ENCODE data around the gene PGLYRP2. TPM values are rescaled to one million over a fixed set of nuclear protein-coding genes. Genes with fewer than 3 reads are reported as not detected.

The PGLYRP2 gene, protein sequence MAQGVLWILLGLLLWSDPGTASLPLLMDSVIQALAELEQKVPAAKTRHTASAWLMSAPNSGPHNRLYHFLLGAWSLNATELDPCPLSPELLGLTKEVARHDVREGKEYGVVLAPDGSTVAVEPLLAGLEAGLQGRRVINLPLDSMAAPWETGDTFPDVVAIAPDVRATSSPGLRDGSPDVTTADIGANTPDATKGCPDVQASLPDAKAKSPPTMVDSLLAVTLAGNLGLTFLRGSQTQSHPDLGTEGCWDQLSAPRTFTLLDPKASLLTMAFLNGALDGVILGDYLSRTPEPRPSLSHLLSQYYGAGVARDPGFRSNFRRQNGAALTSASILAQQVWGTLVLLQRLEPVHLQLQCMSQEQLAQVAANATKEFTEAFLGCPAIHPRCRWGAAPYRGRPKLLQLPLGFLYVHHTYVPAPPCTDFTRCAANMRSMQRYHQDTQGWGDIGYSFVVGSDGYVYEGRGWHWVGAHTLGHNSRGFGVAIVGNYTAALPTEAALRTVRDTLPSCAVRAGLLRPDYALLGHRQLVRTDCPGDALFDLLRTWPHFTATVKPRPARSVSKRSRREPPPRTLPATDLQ
- total RNA-seq (ENCODE audit: low replicate concordance): not detected in 2 replicates

DNA sequence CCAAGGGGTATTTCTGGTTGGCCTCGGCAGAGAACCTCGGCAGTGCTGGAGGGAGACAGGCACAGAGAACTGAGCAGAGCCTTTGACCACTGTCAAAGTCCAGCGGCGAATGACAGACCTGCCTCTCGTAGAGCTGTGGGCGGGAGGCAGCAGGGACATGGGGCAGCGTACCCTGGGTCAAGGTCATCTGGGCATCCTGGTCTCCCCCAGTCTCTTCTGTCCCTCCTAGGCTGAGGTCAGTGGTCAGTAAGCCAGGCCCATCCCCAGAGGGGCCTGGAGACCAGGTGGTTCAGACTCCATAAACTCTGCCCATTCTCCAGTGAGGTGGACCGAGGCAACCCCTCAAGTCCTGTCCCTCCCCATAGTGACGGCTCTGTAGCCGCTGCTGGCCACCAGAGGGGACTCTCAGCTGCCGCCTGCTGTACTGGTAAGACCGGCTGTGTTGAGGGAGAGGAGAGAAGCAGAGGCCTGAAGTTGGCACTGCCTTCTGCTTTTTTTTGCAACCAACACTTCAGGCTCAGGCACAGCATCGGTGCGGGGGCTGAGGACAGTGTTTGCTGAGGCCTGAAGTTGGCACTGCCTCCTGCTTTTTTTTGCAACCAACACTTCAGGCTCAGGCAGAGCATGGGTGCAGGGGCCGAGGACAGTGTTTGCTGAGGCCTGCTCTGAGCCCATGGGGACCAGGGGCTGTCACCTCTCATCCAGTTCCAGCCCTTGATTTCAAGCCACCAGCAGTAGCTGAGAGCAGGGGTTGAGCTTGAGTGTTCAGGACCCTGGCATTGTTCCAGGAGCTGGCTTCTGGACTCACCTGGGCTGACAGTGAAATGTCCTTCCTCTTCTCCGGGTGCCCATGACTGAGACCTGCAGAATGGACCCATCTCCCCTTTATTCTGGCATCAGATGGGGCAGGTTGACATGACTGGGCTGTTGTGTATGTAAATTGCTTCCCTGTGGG, at the start of gene PGLYRP2:
TSS of gene PGLYRP2 (minus strand) at position 111 of the 955 bp plus-strand sequence. CDS start 130 bp downstream, outside the sequence.

GRCh38 chr19:15508035-15508710, 28.9 kb upstream of the PGLYRP2 start, which contains the start of gene CYP4F22:
Gene CYP4F22, plus strand, starts transcription at chr19:15508525. Its CDS starts 16,812 bp downstream, at chr19:15525337.

DNA sequence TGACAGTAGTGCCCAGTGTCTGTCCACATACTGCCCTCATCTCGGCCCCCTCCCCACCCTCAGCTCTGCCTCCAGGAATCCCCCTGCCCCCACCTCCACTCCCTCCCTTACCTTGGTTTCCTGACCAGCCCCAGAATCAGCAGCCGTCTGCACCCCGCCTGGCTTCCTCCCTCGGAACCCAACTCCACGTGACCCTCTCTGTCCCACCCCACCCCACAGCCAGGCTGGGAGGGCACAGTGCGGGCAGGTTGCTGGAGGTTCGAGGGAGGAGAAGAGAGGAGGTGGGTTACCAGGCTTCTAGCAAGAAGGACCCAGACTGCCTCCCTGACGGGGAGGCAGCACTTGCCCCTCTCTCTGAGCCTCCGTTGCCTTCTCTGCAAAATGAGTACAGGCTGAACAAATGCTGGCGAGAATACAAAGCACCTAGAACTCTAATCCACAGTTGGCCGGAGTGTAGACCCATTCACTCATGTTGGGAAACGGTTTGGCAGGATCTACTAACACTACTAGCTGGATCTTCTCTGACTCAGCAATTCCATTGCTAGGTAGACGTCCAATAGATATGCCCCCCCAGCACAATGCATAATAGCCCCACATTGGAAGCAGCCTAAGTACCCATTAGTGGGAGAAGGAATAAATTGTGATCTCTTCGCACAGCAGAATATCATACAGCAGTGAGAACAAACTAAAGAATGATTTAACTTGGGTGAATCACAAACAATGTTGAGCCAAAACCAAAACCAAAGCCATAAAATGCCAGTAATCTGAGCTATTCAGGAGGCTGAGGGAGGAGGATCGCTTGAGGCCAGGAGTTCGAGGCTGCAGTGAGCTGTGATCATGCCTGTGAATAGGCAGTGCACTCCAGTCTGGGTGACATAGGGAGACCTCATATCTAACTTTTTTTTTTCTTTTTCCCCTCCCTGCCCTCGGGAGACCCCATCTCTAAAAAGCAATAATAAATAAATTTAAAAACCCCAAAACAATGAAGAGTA, 14.6 kb downstream of the PGLYRP2 start, which contains the start of gene RASAL3:
TSS of gene RASAL3 (minus strand) at position 151 of the 992 bp plus-strand sequence. CDS start 186 bp downstream, outside the sequence.

DNA sequence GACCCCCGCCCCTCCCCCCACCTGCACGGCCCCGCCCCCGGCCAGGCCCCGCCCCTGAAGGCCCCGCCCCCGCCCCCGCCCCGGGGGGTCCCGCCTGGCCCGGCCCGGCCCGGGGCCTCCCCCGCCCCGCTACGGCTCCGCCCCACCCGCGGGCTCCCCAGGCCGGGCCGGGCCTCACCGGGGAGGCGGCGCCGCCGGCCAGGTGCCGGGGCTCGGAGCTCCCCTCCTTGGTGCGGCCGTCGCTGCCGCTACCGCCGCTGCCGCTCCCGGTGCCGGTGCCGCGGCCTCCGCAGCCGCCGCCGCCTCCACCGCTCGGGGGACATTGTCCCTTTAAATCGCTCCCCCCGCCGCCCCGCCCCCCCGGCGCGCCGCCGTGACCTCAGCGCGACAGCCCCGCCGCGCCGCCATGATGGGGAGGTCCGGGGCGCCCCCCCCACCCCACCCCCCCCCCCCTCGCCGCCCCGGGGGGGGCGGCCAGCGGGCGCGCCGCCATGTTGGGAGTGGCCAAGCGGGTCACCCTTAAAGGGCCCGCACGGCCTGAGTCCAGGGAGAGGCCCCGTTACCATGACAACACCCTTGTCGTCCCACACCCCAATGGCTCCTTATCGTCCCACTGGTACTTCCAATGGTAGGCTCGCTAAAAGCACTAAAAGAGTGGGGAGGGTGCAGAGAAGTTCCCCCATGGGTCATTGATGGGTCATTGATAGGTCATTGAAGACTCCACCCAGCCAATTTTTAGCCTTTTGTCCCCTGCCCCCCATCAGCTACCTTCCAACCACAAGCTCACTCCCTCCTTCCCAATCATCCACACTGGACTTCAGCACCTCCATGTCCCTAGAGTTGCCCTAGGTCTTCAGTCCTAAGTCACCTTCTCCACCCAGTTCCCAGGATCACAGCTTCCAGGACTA, 29.4 kb downstream of the PGLYRP2 start, which contains the start of gene WIZ:
TSS of gene WIZ (minus strand) at position 337 of the 908 bp plus-strand sequence. CDS start 1,649 bp downstream, outside the sequence.

Other genes starting within 250 kb of the PGLYRP2 start
- gene EPHX3, start 247.1 kb downstream of the PGLYRP2 start, total RNA-seq (ENCODE audit: low replicate concordance): 0.08 TPM in 1 of 2 replicates, not detected in the other
- gene BRD4, start 147.0 kb downstream of the PGLYRP2 start, total RNA-seq (ENCODE audit: low replicate concordance): 8.3 and 8.7 TPM in 2 replicates
- gene AKAP8, start 99.7 kb downstream of the PGLYRP2 start, total RNA-seq (ENCODE audit: low replicate concordance): 11.3 and 13.6 TPM in 2 replicates
- 53.7 and 72.7 TPM in 2 replicates for gene AKAP8L, start 60.5 kb downstream of the PGLYRP2 start, total RNA-seq (ENCODE audit: low replicate concordance)
- gene WIZ, start 29.5 kb downstream of the PGLYRP2 start, total RNA-seq (ENCODE audit: low replicate concordance): 1.8 and 4.6 TPM in 2 replicates
- not detected in 2 replicates for gene RASAL3, start 15.0 kb downstream of the PGLYRP2 start, total RNA-seq (ENCODE audit: low replicate concordance)
- not detected in 2 replicates for gene CYP4F22, start 29.0 kb upstream of the PGLYRP2 start, total RNA-seq (ENCODE audit: low replicate concordance)
- gene CYP4F8, start 135.7 kb upstream of the PGLYRP2 start, total RNA-seq (ENCODE audit: low replicate concordance): not detected in 2 replicates
- gene CYP4F3, start 161.4 kb upstream of the PGLYRP2 start, total RNA-seq (ENCODE audit: low replicate concordance): 0.23 TPM in 1 of 2 replicates, not detected in the other
- 0.70 TPM in 1 of 2 replicates, not detected in the other for gene CYP4F12, start 193.6 kb upstream of the PGLYRP2 start, total RNA-seq (ENCODE audit: low replicate concordance)
- gene OR10H2, start 248.5 kb upstream of the PGLYRP2 start, total RNA-seq (ENCODE audit: low replicate concordance): not detected in 2 replicates

All from smooth muscle cell of the coronary artery (primary cell).